Right renal pelvis (tissue), 4 donors: ENCODE measurements around the gene SLC23A2. TPM values are rescaled to one million over a fixed set of nuclear protein-coding genes. Genes with fewer than 3 reads are reported as not detected.

ENCODE experiments used
- DNase-seq, 4 donors: peaks; one replicate each; pipeline ENCODE4 v3.0.0-alpha.2; 2013; ENCODE audit warnings: low read depth in 4 of 4, low spot score in 3 of 4, missing footprints in 1 of 4
- polyA plus RNA-seq, 4 donors: library from polyadenylated mRNA; unstranded; fragments of 120-200 nt; gene quantifications; one replicate each; pipeline ENCODE4 v1.2.1, GENCODE V29; 2013; ENCODE audit not compliant: insufficient read length in 4 of 4

The SLC23A2 gene
- polyA plus RNA-seq, 4 donors: 20.9 to 24.0 (median 23.5) TPM

DNA sequence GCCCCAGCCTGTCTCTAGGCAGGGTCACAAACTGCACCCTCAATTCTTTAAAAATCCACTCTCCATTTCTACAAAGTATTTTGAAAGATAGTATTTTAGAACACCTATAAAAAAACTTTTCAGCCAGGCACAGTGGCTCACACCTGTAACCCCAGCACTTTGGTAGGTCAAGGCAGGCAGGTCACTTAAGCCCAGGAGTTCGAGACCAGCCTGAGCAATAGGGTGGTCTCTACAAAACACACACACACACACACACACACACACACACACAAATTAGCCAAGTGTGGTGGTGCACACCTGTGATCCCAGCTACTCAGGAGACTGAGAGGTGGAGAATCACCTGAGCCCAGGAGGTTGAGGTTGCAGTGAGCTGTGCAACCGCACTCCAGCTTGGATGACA, 30.2 kb downstream of the SLC23A2 start:
- DNase-seq: no peak

DNA sequence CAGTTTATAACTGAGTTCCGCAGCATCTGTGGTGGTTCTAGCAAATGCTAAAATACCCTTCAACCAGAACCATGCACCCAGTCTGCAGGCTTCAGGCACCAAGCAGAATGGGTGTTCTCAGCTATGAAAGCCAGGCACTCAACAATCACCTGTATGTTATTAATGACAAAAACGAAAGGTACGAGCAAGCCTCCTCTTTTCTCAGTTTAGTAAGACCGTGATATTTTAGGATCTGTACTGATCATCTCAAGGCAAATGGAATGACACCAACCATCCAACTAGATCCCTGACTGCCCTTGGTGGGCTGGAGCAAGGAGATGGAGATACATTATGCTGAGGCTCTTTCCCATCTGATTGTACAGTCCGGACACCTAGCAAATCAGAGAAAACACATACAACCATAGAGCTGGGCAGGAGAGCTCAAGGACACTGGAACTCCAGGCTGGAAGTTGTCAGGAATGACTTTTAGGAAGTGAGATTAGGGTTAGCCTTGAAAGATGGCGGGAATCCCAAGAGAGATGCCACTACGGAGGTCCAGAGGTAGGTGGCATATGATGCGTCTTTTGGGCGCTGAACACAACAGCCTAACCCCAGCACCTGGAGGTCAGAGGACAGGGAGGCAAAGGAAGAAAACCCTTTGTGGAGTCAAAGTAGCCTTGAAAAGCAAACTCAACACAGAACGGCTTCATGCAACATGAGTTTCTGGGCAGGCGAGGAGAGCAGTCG, 33.4 kb downstream of the SLC23A2 start:
- DNase-seq: no peak

DNA sequence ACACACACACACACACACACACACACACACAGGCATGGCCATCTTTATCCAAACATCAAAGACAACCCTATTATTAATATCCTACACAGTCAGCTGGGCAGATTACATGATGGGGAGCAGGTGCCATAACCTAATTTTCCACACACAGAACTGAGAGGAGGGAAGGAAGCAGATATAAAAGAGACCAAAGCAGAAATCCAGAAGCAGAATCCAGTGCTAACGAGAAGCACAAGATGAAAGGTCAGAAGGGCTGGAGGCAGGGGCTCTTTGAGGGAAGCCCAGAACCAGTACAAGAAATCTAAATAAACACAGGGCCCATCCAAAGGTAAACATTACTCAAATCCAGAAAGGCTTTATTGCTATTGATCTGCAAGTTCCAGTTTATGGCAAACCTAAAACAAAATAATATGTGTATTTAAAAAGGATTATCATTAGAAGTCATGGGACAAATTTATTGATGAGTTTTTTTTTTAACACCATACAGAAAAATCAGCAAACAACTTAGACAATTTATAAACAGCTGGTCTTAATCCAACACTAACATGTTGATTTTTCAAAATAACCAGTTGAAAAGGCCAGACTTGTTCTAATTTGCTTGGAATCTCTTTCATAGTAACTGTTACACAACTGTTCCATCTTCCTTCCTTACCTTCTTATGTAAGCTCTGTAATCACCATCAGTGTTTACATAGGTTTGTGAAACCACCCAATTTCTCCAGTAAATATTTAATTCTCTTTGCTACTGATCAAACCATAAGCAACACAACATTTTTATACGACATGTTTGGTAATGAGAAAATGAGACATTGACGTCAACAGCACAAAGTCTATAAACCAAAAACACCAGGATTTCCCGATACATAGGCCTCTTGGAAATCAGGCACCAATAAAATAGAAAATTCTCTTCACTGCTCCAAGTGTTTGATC, 34.2 kb downstream of the SLC23A2 start:
- no peak for DNase-seq

DNA sequence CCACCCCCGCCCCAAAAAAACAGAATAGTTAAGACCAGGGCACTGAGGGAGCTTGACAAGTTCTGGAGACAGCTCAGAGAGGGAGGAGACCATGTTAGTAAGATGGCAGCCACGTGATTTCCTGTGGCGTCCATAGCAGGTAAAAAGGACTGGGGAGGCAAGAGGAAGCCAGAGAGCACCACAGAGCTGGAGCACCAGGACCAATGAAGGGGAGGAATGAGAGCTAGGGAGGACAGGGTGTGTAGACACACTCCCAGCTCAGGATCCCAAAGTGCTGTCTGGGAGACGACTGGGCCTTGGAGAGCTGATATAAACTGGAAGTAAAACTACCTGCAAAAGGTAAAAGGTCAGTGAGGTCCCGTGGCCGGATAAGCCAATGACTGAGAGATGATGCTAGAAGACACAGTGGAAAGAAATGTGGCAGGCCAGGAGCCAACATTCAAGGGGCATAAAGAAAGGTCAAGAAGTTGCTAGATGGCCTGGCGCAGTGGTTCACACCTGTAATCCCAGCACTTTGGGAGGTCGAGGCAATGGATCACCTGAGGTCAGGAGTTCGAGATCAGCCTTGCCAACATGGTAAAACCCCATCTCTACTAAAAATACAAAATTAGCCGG, 39.0 kb downstream of the SLC23A2 start:
- DNase-seq: no peak

DNA sequence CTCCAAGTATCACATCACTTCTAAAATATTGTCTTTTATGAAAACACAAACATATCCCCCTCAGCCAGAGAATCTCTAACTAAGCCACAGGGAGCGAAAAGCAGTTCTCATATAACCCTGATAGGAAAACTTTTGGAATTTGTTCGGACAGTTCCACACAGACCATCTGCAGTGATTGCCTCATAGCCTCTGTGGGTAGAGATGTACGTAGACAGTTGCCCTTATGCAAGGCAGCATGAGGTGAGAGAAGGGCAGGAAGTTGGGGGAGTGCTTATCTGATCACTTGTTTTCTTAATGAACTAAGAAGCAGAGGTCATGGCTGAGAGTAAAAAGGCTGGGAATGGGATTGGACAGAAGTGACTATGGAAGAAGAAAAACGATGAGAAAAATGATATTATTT, 39.6 kb downstream of the SLC23A2 start:
- DNase-seq: no peak

DNA sequence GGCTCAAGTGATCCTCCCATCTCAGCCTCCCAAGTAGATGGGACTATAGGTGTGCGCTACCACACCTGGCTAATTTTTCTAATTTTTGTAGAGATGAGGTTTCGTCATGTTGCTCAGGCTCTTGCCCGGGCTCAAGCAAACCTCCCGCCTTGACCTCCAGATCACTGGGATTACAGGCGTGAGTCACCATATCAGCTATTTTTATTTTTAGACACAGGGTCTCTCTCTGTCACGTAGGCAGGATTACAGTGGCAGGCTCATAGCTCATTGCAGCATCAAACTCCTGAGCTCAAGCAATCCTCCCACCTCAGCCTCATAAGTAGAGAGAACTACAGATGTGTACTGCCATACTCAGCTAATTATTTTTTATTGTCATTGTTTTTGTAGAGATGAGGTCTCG, 41.7 kb downstream of the SLC23A2 start:
- no peak for DNase-seq

DNA sequence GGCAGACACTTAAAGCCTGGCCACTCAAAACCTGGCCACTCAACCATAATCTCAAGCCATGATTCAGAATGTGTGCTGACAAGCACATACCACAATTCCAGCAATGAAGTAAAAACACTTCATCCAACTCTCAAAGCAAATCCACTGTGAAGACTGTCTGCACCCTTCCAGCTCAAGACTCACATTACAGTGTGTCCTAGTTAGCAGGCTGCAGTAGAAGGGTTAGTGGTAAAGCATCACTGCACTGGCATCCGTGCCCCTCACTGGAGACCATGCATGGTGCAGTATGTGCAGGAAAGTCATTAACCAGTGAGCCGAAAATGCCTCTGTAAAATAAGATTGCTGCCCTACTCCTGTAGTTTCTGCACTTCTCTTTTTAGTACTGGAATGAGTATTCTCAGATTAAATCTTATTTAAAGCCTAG, 43.4 kb downstream of the SLC23A2 start:
- DNase-seq: no peak

DNA sequence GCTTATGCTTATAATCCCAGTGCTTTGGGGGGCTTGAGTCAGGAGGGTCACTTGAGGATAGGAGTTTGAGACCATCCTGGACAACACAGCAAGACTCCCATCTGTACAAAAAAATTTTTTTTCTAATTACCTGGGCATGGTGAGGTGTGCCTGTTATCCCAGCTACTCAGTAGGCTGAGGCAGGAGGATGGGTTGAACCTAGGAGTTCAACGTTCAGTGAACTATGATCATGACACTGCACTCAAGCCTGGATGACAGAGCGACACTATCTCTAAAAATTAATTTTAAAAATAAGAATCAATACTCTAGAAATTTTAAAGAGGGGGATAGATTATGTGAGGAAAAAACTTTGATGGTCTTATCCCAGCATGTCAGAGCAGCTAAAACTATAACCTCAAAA, 44.1 kb downstream of the SLC23A2 start:
- DNase-seq: no peak

DNA sequence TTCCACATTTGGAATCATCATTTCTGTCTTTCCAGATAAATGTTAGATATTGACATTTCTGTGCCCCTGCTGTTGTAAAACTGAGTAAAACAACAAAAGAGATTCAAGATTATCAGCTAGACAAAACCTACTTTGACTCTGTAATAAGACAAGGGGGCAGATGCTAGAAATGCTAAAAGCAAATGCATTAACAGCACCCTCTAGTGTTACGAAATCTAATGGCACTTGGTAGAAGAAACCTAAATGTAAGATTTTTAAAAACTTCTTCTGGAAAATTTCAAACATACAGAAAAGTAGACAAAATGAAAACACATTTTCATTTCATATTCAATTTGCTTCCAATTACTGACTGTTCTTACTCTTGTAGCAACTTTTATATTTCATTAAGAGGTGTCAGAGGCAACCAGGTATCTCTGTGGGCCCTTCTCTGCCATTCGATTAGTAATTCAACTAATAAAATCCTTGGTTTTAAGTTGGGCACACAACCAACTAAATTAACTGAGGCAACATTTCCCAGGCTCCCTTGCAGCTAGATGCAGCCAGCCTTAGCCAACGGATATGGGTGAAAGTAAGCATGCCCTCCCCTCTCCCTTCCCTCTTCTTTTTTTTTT, 45.0 kb downstream of the SLC23A2 start:
- no peak for DNase-seq

DNA sequence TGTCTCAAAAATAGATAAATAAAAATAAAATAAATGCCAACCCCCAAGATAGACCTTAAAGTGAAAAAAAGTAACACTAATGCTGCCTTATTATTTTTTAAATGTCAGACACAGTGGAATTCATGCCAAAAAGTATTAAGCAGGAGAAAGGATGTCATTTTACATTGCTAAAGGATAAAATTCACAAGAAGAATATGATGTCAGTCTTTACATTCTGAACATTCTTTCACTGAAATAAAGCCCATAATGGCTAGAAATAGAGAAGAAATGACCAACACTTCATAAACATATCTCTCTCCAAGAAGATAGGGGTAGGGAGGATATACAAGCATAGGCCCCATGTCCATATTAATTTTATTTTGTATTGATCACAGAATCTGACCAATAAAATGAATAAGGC, 47.4 kb downstream of the SLC23A2 start:
- DNase-seq: no peak

DNA sequence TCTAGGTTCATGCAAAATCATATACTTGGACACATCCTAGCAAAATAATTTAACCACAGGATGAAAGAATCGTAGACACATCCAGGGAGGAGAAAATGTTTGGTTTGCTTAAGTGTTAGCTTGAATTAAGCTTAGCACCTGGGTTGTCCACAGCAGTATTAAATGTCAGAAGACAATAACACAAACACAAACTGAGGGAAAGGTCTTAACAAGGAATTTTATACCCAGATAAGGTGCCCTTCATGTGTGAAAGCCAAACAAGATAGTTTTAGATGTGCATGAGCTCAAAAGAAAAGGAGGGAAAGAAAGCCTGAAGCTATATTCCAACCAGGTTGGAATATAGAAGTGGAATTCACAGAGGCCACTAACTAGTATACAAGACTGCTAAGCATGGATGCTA, 49.1 kb downstream of the SLC23A2 start:
- DNase-seq: no peak

DNA sequence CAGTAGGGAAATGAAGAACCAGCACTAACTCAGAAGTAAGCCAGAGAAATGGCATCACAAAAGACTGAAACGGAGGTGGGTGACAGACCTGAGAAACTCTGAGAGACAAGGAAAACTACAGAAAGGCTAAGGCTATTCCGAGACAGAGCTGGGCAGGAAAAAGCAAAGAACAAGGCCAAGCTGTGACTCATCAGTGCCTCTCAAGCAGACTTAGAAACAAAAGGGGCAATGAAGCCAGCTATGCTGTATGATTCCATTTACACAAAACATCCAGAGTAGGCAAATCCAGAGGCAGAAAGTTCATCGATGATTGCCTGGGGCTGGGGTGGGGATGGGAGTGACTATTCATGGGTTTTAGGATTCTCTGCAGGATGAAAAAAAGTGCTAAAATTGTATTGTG, 50.0 kb downstream of the SLC23A2 start:
- DNase-seq: no peak

DNA sequence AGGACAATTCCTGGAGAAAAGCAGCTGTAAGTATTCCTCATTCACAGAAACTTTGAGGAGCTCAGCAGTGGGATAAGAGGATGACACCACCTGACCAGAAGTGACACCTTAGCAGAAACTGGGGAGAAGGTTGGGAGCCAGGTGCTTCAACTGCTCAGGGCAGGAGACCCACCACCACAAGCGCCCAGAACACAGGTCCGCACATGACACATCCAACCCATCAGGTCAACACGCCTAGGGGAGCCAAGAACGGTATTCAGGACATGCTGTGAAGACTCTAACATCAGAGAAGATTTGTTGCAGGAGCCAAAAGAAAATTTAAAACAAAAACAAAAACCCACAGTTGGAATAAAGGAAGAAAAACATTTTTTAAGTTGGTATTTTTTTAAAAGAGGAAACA, 50.5 kb downstream of the SLC23A2 start:
- no peak for DNase-seq

DNA sequence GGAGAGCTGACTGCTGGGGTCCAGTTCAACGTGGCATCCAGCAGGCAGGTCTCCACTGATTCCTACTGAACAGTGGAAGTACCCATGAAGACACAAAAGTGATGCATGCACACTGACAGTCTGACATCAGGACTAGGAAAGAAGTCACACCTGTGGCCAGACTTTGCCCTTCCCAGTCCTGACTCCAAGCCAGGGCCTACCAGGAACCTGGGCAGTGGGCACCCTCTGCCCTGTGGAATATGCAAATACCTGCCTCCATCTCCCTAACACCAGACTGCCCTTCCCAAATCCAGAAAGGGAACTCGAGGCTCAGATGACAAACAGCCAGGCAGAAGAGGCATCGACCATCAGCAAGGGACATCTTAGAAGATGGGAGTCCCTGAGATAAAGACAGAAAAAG, 50.9 kb downstream of the SLC23A2 start:
- no peak for DNase-seq

DNA sequence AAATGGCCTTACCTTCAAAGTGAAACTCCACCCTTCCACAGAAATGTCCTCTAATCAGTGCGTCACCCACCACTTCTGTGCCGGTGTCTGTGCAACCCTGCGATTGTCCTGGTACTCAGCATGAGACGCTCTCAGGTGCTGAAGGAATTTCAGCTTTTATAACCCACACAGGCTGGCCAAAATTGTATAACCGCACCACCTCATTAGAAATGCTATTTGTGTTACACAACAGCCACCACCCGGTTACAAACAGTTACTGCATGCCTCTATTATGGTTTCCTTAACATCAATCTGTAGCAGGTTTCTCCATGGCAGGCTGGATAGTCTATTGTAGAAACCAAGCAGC, 51.5 kb downstream of the SLC23A2 start:
- no peak for DNase-seq

DNA sequence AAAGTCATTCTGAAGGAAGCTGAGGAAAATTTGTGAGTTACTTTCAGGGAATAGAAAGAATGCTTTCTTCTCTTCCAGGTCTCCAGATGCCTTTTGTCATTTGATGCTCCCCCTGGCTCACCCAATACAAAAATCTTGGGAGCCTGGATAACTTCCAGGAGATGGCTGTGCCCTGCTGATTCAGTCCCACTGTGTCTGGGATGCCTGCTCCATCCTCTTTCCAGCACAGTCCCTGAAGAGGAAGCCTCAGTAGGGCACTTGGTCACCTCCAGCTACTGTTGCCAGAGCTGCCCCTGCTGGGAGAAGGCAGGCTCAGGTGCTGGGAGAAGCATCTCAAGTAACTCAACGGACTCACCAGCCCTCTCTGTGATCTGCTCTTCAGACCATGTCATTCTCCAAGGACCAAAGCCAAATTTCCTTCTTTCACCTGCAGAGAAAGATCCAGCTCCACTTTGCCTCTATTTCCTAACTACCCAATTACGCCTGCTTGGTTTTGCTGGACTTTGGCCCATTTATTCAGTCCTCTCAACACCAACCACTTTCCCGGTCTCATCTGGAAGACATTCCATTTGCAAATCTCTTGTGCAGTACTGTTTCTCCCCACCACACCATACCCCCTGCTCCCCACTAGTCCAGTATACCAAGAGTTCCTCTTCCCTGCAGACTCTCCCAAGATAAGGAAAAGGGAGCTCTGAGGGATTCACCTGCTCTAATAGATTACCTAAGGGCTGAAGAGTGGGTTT, 53.3 kb downstream of the SLC23A2 start:
- no peak for DNase-seq

DNA sequence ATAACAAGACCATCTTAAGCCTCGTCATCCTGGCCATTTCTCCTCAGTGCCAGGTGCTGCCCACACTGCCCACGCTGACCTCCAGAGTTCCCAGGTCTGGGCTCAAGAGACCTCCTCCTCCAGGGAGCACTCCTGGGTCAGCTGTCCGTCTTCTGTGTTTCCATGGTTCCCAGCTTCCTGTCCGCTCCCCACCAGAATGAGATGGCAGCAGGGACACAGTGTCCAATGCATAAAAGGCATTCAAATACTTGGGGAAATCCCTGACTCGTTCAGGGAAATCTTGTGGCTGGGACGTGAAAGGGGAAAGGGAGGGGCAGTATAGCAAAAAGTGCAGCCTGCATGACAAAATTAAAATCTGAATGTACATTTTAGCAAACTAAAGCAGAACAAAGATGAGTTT, 54.3 kb downstream of the SLC23A2 start:
- DNase-seq: no peak

DNA sequence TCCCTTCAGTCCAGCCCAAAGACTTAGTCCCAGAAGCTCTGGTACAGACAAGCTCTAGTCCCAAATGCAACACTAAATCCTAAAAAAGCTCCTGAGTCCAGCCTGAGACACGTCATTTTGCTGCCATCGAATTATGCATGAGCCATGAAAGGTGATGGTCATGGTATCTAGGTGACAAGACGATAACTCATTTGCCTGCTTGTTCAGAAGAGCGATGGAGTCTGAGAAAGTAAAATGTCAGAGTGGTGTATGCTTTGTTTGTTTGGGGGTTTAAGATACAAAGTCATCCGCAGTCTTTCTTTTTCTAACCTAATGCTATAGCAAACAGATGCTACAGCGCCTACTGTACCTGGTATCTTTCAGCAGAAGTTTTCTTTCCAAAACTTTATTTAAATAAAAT, 54.7 kb downstream of the SLC23A2 start:
- no peak for DNase-seq

DNA sequence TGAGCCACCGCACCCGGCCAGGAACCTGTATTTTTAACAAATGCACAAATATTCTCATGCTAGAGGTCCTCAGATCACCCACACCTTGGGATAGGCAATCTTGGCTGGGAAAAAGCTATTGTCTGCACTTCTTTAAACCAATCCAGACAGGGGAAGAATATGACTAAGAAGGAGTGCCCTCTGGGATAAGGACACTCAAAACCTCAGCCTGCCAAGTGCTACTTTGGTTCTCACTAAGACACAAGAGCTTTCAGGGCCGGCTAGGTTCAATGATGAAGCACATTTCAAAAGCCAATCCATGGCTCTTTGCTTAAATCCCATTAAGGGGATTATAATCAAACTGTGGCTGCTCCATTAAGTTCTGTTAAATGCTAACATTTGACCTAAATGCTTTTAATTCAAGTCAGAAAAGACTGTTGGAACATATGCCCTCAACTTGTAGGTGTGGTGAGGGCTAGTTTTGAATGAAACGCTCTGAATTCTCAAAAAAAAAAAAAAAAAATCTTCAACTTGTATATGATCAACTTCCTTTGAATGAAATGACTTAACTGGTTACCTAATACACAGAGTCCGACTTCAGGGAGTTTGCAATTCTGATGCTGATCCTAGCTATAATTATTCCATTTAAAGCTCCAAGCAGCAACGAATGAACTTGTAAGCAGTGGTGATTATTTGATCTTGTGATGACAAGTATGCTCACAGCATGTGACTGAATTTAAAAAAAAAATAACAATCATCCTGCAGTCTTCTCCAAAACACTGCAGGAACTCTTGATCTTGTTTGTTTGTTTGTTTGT, 56.6 kb downstream of the SLC23A2 start:
- no peak for DNase-seq

DNA sequence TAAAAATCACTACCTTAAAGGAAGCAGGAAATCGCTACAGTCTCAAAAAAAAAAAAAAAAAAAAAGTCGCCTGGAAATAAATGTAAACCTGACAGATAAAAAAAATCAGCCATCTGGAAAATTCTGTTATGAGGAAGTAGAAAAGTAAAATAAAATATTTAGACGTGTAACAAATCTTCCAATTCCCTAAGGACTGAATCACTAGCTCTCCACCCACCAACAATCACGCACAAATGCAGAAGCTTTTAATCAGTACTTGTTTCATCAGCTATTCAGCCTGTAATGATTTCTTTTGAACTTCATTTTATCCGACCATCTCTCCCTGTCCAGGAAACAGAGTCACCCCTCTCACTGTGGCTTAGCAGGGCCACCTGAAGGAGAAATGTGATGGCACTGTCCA, 59.0 kb downstream of the SLC23A2 start:
- no peak for DNase-seq
